ENCODE data around the gene HAP1.

HAP1 gene

DNA sequence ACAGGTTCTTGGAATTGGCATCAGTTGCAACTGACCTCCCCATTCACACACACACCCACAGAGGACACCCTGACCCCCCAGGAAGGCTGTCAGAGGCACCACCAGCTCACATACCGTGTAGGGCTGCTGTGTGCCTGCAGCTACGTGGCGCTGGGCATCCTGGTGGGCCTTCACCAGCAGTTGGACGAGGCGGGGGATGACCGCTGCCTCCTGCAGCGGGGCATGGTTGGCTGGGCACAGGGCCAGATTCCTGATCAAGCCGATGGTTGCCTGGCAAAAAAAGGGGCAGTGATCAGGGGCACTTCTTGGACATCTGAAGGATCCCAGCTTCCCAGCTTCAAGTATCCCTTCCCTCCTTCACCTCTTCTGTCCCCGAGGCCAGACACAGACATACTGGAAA, 24.2 kb upstream of the HAP1 start:
- no peak overlapping the region for H3K4me3 ChIP-seq (ENCODE audit: low read depth, low read length)
- DNase-seq (ENCODE audit: low read depth): no peak
- TF ChIP-seq, protein P1, sequence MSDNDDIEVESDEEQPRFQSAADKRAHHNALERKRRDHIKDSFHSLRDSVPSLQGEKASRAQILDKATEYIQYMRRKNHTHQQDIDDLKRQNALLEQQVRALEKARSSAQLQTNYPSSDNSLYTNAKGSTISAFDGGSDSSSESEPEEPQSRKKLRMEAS (IDR thresholded peaks at IDR 0.05; ENCODE audit: low read depth, low read length): no peak
- TF ChIP-seq POLR2A (IDR thresholded peaks at IDR 0.05; ENCODE audit: extremely low read depth, insufficient read length) (no peak), MYC (IDR thresholded peaks at IDR 0.05; ENCODE audit: low read depth, low read length) (no peak)
- TF ChIP-seq, protein P2, sequence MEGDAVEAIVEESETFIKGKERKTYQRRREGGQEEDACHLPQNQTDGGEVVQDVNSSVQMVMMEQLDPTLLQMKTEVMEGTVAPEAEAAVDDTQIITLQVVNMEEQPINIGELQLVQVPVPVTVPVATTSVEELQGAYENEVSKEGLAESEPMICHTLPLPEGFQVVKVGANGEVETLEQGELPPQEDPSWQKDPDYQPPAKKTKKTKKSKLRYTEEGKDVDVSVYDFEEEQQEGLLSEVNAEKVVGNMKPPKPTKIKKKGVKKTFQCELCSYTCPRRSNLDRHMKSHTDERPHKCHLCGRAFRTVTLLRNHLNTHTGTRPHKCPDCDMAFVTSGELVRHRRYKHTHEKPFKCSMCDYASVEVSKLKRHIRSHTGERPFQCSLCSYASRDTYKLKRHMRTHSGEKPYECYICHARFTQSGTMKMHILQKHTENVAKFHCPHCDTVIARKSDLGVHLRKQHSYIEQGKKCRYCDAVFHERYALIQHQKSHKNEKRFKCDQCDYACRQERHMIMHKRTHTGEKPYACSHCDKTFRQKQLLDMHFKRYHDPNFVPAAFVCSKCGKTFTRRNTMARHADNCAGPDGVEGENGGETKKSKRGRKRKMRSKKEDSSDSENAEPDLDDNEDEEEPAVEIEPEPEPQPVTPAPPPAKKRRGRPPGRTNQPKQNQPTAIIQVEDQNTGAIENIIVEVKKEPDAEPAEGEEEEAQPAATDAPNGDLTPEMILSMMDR (IDR thresholded peaks at IDR 0.05; ENCODE audit: low read depth, low read length): no peak

DNA sequence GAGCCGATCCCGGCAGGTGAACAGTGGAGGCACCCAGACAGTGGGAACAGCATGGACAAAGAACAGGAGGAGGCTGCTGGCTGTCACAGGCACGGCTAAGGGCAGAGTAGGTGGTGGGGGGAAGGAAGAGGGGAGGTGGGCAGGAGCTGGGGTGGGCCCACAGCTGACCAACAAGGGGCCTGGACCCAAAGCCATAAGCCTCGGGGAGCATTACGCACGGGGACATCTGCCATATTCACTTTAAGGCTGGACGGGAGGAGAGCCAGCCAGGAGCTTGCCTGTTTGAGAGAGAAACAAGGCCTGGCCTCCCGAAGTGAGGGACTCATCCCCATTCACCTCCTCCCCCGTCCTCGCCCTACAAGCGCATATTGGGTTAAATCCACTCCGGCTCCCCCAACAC, 19.6 kb upstream of the HAP1 start:
- TF ChIP-seq POLR2A (IDR thresholded peaks at IDR 0.05; ENCODE audit: extremely low read depth, insufficient read length) (no peak), MYC (IDR thresholded peaks at IDR 0.05; ENCODE audit: low read depth, low read length) (no peak)
- TF ChIP-seq, protein P2 (IDR thresholded peaks at IDR 0.05; ENCODE audit: low read depth, low read length): no peak
- TF ChIP-seq, protein P1 (IDR thresholded peaks at IDR 0.05; ENCODE audit: low read depth, low read length): no peak
- no peak overlapping the region for H3K4me3 ChIP-seq (ENCODE audit: low read depth, low read length)
- DNase-seq (ENCODE audit: low read depth): no peak

DNA sequence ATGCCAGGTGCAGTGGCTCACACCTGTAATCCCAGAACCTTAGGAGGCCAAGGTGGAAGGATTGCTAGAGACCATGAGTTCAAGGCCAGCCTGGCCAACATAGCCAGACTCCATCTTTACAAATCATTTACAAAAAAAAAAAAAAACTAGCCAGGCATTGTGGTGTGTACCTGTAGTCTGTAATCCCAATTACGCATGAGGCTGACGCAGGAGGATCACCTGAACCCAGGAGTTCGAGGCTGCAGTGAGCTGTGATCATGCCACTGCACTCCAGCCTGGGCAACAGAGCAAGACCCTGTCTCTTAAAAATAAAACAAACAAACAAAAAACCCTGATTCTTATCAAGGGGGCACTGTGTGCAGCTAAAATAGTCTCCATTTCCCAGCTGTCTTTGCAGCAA, 16.8 kb upstream of the HAP1 start:
- TF ChIP-seq POLR2A (IDR thresholded peaks at IDR 0.05; ENCODE audit: extremely low read depth, insufficient read length): no peak
- no peak for TF ChIP-seq MYC (IDR thresholded peaks at IDR 0.05; ENCODE audit: low read depth, low read length)
- TF ChIP-seq, protein P2 (IDR thresholded peaks at IDR 0.05; ENCODE audit: low read depth, low read length): no peak
- TF ChIP-seq, protein P1 (IDR thresholded peaks at IDR 0.05; ENCODE audit: low read depth, low read length): no peak
- DNase-seq (ENCODE audit: low read depth): no peak
- no peak overlapping the region for H3K4me3 ChIP-seq (ENCODE audit: low read depth, low read length)

DNA sequence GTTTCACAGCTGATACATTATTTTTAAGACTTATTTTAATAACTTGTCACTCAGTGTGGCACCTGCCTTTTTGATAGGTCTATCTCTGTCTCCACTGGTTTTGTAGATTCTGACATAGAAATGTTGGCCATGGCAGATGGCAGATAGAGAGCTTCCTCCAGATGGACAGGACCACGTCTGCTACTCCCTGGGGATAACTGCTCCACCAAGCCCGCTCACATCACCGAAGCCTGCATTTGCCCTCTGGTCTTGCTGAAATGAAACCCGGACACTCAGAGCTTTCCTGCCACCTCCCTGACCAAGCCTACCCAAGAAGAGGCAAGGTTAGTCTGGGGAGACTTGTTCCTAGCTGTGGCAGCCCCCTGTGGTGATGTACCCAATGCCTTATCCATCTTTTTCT, 16.4 kb upstream of the HAP1 start:
- TF ChIP-seq, protein P2 (IDR thresholded peaks at IDR 0.05; ENCODE audit: low read depth, low read length): no peak
- TF ChIP-seq POLR2A (IDR thresholded peaks at IDR 0.05; ENCODE audit: extremely low read depth, insufficient read length): no peak
- TF ChIP-seq, protein P1 (IDR thresholded peaks at IDR 0.05; ENCODE audit: low read depth, low read length): no peak
- TF ChIP-seq MYC (IDR thresholded peaks at IDR 0.05; ENCODE audit: low read depth, low read length): no peak
- no peak for DNase-seq (ENCODE audit: low read depth)
- H3K4me3 ChIP-seq (ENCODE audit: low read depth, low read length): no peak overlapping the region

DNA sequence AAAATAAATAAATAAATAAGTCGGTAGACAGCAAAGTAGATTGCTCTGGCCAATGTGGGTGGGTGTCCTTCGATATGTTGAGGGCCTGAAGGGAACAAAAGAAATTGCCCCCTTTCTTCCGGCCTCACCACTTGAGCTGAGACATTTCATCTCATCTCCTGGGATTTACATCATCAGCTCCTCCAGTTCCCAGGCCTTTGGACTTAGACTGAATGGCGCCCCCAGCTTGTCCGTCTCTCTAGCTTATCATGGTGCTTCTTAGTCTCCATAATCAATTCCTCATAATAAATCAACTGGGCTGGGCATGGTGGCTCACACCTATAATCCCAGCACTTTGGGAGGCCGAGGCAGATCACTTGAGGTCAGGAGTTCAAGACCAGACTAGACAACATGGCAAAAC, 13.8 kb upstream of the HAP1 start:
- no peak overlapping the region for H3K4me3 ChIP-seq (ENCODE audit: low read depth, low read length)
- TF ChIP-seq, protein P1 (IDR thresholded peaks at IDR 0.05; ENCODE audit: low read depth, low read length): no peak
- TF ChIP-seq, protein P2 (IDR thresholded peaks at IDR 0.05; ENCODE audit: low read depth, low read length): no peak
- TF ChIP-seq MYC (IDR thresholded peaks at IDR 0.05; ENCODE audit: low read depth, low read length): no peak
- no peak for TF ChIP-seq POLR2A (IDR thresholded peaks at IDR 0.05; ENCODE audit: extremely low read depth, insufficient read length)
- no peak for DNase-seq (ENCODE audit: low read depth)

DNA sequence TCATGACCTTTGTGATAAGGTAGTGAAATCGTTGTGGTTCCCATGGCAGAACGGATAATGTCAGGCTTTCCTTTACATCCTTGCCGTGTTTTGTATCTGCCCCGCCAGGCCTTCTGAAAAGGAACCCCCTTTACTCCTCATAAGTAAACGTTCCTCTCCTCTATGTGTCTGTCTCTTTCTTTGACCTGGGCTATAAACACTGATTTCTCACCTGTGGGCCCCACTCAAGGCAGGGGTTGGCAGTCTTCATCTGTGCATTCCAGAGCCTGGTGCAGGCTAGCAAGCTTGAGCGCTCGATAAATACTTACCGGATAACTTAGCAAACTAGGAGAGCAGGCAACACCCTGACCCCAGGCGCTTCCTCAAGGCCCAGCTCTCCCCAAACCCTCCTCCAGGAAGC, 7.3 kb upstream of the HAP1 start:
- no peak for DNase-seq (ENCODE audit: low read depth)
- no peak overlapping the region for H3K4me3 ChIP-seq (ENCODE audit: low read depth, low read length)
- no peak for TF ChIP-seq MYC (IDR thresholded peaks at IDR 0.05; ENCODE audit: low read depth, low read length)
- TF ChIP-seq, protein P1 (IDR thresholded peaks at IDR 0.05; ENCODE audit: low read depth, low read length): no peak
- TF ChIP-seq, protein P2 (IDR thresholded peaks at IDR 0.05; ENCODE audit: low read depth, low read length): no peak
- no peak for TF ChIP-seq POLR2A (IDR thresholded peaks at IDR 0.05; ENCODE audit: extremely low read depth, insufficient read length)

Measured in NB4 (cell line).